Measurements from ENCODE around the gene POLG.

- TF ChIP-seq CTCF (IDR thresholded peaks at IDR 0.05): no peak
- no peak for TF ChIP-seq POLR2A (IDR thresholded peaks at IDR 0.05)
These were observed 10.6 kb upstream of the POLG start for GRCh38 chr15:89345248-89345647.

All from lower leg skin (tissue), 3 donors.